ENCODE data around the gene SAPCD1. TPM values are rescaled to one million over a fixed set of nuclear protein-coding genes. Genes with fewer than 3 reads are reported as not detected.
"Not testable (repeated sequence)": the region's sequence is repeated elsewhere in the genome, so short reads cannot be mapped to it uniquely, and the experiment has no call there.

The SAPCD1 gene
- total and polyA plus RNA-seq, 4 donors: 0.59 to 2.6 (median 0.68) TPM; not detected in 1

DNA sequence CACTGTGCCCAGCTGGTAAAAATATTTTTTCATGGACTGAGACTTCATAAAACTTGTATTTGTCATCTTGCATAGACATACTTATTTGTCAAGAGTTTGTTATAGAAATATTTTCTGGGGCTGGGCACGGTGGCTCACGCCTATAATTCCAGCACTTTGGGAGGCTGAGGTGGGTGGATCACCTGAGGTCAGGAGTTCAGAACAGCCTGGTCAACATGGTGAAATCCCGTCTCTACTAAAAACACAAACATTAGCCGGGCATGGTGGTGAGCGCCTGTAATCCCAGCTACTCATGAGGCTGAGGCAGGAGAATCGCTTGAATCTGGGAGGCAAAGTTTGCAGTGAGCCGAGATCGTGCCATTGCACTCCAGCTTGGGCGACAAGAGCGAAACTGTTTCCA, 46.1 kb downstream of the SAPCD1 start:
- H3K9ac ChIP-seq (ENCODE audit: low read depth in 1 of 2, low read length in 2 of 2); H3K27me3 ChIP-seq (ENCODE audit: control insufficient read depth in 4 of 4, insufficient read depth in 4 of 4, low read length in 3 of 4); H3K9me3 ChIP-seq (ENCODE audit: control insufficient read depth in 4 of 4, low read length in 3 of 4); H3K4me3 ChIP-seq (ENCODE audit: low read depth in 1 of 3, low read length in 3 of 3); DNase-seq (ENCODE audit: low spot score); H3K36me3 ChIP-seq (ENCODE audit: control insufficient read depth in 4 of 4, insufficient read depth in 3 of 4, low read depth in 1 of 4, low read length in 3 of 4): not testable (repeated sequence)
- WGBS: 49% methylated on average over 10 of the region's 10 CpGs
- H3K4me1 ChIP-seq (ENCODE audit: control insufficient read depth in 4 of 4, insufficient read depth in 4 of 4, low read length in 3 of 4): peaks cover 5 to 15% (median 10%) of the 10 kb centered on the region in 4 donors
- peak overlapping the region; percentile 41 to 67 for H3K27ac ChIP-seq (ENCODE audit: low read depth in 1 of 2, low read length in 2 of 2)
- TF ChIP-seq YY1 (IDR thresholded peaks at IDR 0.05): peak; percentile 61
- TF ChIP-seq RXRA (IDR thresholded peaks at IDR 0.05): peak; percentile 63 to 81
- peak; percentile 67 for TF ChIP-seq SP1 (IDR thresholded peaks at IDR 0.05)
- peak; percentile 14 for TF ChIP-seq FOXA2 (IDR thresholded peaks at IDR 0.05)
- peak; percentile 39 to 47 for TF ChIP-seq HNF4A (conservative IDR thresholded peaks at IDR 0.05)

DNA sequence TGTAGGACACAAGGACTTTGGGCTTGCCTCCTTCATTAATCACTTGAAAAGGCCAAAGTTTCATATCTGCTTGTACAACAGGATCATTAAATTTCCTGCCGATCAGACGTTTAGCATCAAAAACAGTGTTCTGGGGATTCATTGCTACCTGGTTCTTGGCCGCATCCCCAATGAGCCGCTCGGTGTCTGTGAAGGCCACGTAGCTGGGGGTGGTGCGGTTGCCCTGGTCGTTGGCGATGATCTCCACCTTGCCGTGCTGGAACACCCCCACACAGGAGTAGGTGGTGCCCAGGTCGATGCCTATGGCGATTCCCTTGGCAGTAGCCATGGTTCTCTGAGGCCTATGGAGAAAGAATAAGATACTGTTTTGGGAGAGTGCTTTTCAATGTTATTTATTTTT, 49.2 kb downstream of the SAPCD1 start:
- Histone ChIP-seq H3K4me3 (ENCODE audit: low read depth in 1 of 3, low read length in 3 of 3) (no peak overlapping the region), H3K9me3 (ENCODE audit: control insufficient read depth in 4 of 4, low read length in 3 of 4) (no peaks in the 10 kb centered on the region), H3K27me3 (ENCODE audit: control insufficient read depth in 4 of 4, insufficient read depth in 4 of 4, low read length in 3 of 4) (no peaks in the 10 kb centered on the region), H3K4me1 (ENCODE audit: control insufficient read depth in 4 of 4, insufficient read depth in 4 of 4, low read length in 3 of 4) (peaks cover 3 to 10% (median 6%) of the 10 kb centered on the region in 4 donors), H3K27ac (ENCODE audit: low read depth in 1 of 2, low read length in 2 of 2) (no peak overlapping the region), H3K36me3 (ENCODE audit: control insufficient read depth in 4 of 4, insufficient read depth in 3 of 4, low read depth in 1 of 4, low read length in 3 of 4) (no peaks in the 10 kb centered on the region), H3K9ac (ENCODE audit: low read depth in 1 of 2, low read length in 2 of 2) (no peak overlapping the region)
- DNase-seq (ENCODE audit: low spot score): no peak
- WGBS: 96% methylated on average over 12 of the region's 12 CpGs
- TF ChIP-seq NR2F2 (IDR thresholded peaks at IDR 0.05) (no peak), HNF4G (IDR thresholded peaks at IDR 0.05) (no peak), TAF1 (conservative IDR thresholded peaks at IDR 0.05) (no peak), RAD21 (IDR thresholded peaks at IDR 0.05) (no peak), YY1 (IDR thresholded peaks at IDR 0.05) (no peak), JUND (IDR thresholded peaks at IDR 0.05) (no peak), GABPA (IDR thresholded peaks at IDR 0.05 in 1 of 2, conservative IDR thresholded peaks at IDR 0.05 in 1 of 2) (no peak), FOXA2 (IDR thresholded peaks at IDR 0.05) (no peak), RXRA (IDR thresholded peaks at IDR 0.05) (no peak), EGR1 (IDR thresholded peaks at IDR 0.05; ENCODE audit: low read depth in 2 of 2) (no peak), HNF4A (conservative IDR thresholded peaks at IDR 0.05) (no peak)
- TF ChIP-seq, protein P1, sequence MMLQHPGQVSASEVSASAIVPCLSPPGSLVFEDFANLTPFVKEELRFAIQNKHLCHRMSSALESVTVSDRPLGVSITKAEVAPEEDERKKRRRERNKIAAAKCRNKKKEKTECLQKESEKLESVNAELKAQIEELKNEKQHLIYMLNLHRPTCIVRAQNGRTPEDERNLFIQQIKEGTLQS (IDR thresholded peaks at IDR 0.05): no peak
- TF ChIP-seq, protein P2, sequence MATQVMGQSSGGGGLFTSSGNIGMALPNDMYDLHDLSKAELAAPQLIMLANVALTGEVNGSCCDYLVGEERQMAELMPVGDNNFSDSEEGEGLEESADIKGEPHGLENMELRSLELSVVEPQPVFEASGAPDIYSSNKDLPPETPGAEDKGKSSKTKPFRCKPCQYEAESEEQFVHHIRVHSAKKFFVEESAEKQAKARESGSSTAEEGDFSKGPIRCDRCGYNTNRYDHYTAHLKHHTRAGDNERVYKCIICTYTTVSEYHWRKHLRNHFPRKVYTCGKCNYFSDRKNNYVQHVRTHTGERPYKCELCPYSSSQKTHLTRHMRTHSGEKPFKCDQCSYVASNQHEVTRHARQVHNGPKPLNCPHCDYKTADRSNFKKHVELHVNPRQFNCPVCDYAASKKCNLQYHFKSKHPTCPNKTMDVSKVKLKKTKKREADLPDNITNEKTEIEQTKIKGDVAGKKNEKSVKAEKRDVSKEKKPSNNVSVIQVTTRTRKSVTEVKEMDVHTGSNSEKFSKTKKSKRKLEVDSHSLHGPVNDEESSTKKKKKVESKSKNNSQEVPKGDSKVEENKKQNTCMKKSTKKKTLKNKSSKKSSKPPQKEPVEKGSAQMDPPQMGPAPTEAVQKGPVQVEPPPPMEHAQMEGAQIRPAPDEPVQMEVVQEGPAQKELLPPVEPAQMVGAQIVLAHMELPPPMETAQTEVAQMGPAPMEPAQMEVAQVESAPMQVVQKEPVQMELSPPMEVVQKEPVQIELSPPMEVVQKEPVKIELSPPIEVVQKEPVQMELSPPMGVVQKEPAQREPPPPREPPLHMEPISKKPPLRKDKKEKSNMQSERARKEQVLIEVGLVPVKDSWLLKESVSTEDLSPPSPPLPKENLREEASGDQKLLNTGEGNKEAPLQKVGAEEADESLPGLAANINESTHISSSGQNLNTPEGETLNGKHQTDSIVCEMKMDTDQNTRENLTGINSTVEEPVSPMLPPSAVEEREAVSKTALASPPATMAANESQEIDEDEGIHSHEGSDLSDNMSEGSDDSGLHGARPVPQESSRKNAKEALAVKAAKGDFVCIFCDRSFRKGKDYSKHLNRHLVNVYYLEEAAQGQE (IDR thresholded peaks at IDR 0.05): no peak
- TF ChIP-seq, protein P3, sequence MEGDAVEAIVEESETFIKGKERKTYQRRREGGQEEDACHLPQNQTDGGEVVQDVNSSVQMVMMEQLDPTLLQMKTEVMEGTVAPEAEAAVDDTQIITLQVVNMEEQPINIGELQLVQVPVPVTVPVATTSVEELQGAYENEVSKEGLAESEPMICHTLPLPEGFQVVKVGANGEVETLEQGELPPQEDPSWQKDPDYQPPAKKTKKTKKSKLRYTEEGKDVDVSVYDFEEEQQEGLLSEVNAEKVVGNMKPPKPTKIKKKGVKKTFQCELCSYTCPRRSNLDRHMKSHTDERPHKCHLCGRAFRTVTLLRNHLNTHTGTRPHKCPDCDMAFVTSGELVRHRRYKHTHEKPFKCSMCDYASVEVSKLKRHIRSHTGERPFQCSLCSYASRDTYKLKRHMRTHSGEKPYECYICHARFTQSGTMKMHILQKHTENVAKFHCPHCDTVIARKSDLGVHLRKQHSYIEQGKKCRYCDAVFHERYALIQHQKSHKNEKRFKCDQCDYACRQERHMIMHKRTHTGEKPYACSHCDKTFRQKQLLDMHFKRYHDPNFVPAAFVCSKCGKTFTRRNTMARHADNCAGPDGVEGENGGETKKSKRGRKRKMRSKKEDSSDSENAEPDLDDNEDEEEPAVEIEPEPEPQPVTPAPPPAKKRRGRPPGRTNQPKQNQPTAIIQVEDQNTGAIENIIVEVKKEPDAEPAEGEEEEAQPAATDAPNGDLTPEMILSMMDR (IDR thresholded peaks at IDR 0.05; ENCODE audit: low read depth, low read length, missing input control): no peak
- TF ChIP-seq, protein P4, sequence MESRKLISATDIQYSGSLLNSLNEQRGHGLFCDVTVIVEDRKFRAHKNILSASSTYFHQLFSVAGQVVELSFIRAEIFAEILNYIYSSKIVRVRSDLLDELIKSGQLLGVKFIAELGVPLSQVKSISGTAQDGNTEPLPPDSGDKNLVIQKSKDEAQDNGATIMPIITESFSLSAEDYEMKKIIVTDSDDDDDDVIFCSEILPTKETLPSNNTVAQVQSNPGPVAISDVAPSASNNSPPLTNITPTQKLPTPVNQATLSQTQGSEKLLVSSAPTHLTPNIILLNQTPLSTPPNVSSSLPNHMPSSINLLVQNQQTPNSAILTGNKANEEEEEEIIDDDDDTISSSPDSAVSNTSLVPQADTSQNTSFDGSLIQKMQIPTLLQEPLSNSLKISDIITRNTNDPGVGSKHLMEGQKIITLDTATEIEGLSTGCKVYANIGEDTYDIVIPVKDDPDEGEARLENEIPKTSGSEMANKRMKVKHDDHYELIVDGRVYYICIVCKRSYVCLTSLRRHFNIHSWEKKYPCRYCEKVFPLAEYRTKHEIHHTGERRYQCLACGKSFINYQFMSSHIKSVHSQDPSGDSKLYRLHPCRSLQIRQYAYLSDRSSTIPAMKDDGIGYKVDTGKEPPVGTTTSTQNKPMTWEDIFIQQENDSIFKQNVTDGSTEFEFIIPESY (IDR thresholded peaks at IDR 0.05): no peak
